Uterus (tissue), 2 donors: ENCODE results near the gene TTC23.

Experiments used
- CTCF ChIP-seq, 4 experiments: fragments of 200-600 bp in 2 of 4; fragments of 450-650 bp in 2 of 4; sonication (generic) in 2 of 4; IDR thresholded peaks; one replicate each; pipeline ENCODE4 v1.5.1; 2016 to 2019; ENCODE audit warnings: antibody characterized with exemption in 4 of 4, mild to moderate bottlenecking in 2 of 4, moderate library complexity in 1 of 4
- POLR2A ChIP-seq, 2 donors: fragments of 450-650 bp; IDR thresholded peaks; one replicate each; pipeline ENCODE4 v1.6.1; 2016; ENCODE audit warnings: antibody characterized with exemption in 2 of 2, mild to moderate bottlenecking in 1 of 2, moderate library complexity in 1 of 2

GRCh38 chr15:99121207-99121606 lies 128.2 kb downstream of the TTC23 start:
- TF ChIP-seq CTCF (IDR thresholded peaks at IDR 0.05) (no peak), POLR2A (IDR thresholded peaks at IDR 0.05) (no peak)
